ENCODE results near the gene GNG11.
"Not testable (repeated sequence)": the region's sequence is repeated elsewhere in the genome, so short reads cannot be mapped to it uniquely, and the experiment has no call there.

Gene GNG11

DNA sequence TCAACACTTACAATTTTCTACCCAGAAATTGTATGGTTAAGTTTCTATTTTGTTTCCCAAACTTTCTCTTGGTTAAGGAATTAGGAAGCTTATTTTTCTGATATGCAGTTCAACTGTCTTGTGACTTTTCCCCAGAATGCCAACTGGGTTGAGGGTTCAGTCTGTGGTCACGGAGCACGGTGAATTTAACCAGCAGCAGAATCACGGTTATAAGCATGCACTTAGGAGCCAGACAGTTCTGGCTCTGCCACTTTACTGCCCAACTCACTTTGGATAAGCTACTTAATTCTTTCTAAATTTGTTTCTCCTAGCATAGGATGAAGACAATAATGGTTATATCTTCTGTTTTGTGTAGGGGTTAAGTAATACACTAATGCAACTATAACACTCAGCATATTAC, 10.3 kb upstream of the GNG11 start:
- not testable (repeated sequence) for DNase-seq (ENCODE audit: low read depth, low spot score)

- not testable (repeated sequence) for DNase-seq (ENCODE audit: low read depth, low spot score)
Observed at GRCh38 chr7:93911661-93912060, 9.9 kb upstream of the GNG11 start.

- no peak for DNase-seq (ENCODE audit: low read depth, low spot score)
Observed at GRCh38 chr7:93913197-93913596, 8.3 kb upstream of the GNG11 start.

GRCh38 chr7:93914581-93915066, 6.9 kb upstream of the GNG11 start:
- no peak for DNase-seq (ENCODE audit: low read depth, low spot score)

DNA sequence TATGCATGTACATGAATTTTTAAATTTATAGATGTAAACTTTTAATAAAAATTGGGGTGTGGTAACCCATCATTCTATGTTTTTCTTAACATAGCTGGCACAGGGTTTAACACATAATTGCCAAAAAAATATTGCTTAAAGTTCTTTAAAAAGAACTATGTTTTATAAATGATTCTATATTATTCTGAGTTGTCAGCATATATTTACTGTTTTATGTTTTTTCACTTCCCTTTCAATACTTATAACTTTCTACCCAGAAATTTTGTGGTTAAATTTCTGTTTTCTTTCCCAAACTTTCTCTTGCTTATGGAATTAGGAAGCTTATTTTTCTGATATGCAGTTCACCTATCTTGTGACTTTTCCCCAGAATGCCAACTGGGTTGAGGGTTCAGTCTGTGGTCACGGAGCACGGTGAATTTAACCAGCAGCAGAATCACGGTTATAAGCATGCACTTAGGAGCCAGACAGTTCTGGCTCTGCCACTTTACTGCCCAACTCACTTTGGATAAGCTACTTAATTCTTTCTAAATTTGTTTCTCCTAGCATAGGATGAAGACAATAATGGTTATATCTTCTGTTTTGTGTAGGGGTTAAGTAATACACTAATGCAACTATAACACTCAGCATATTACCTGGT, 6.2 kb upstream of the GNG11 start:
- not testable (repeated sequence) for DNase-seq (ENCODE audit: low read depth, low spot score)

- DNase-seq (ENCODE audit: low read depth, low spot score), result not testable (repeated sequence)
Observed at GRCh38 chr7:93915888-93916287, 5.6 kb upstream of the GNG11 start.

GRCh38 chr7:93916315-93916714, 5.2 kb upstream of the GNG11 start:
- not testable (repeated sequence) for DNase-seq (ENCODE audit: low read depth, low spot score)

GRCh38 chr7:93920496-93921182, 896 bp upstream of the GNG11 start:
- no peak for DNase-seq (ENCODE audit: low read depth, low spot score)

GRCh38 chr7:93921186-93921585, 349 bp upstream of the GNG11 start:
- no peak for DNase-seq (ENCODE audit: low read depth, low spot score)

DNA sequence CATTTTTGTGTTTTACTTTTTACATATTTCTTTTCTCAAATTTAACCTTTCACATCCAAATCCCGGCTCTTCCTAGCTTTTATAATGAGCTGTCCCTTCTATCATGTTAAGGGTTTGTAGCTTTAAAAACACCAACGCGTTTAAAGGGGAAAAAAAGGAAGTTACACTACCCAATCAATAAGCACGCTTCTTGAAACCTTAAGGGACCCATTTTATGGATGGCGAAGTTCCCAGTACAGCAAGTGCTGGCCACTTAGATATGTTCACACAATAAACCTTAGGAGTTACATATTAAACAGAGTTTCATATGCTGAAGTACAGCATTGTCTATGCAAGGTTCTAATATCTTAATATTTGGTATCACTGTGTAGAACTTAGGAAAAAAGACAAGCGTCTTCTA, 1.8 kb downstream of the GNG11 start:
- no peak for DNase-seq (ENCODE audit: low read depth, low spot score)

GRCh38 chr7:93923942-93924341, 2.4 kb downstream of the GNG11 start:
- no peak for DNase-seq (ENCODE audit: low read depth, low spot score)

DNA sequence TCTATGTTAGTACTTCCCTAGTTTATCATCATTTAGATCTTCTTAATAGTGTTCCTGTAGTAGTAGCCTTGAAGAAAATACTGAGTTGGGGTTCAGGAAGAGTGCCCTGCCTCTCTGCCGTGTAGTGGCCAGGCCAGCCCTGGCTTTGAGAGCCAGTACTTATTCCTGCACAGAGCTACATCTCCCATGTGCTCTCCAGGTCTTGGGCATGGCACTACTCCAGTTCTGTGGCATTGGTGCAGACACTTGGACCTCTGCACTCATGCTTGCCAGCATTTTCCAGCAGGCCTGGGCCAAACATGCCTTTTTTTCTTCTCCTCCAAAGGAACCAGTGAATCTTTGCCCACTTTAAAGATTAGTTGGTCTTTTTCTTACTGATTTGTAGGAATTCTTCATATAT, 5.3 kb downstream of the GNG11 start:
- DNase-seq (ENCODE audit: low read depth, low spot score), result no peak

GRCh38 chr7:93927585-93927984, 6.0 kb downstream of the GNG11 start:
- DNase-seq (ENCODE audit: low read depth, low spot score), result no peak

DNA sequence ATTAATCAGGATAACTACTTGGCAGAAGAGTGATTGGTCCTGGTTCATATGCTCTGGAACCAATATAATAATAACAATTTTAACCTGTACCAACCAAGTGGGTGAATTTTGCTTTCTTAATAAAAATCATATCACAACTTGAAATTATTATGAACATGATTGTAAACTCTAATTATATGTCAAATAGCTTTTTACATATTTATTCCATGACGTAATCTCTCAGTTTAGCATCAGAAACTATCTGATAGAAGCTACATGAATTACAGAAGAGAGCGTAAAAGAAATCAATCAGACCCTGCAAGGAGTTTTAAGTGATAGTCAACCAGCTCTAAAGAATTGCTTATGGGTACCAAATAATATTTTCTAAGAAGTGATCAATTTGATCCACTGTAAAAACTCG, 10.1 kb downstream of the GNG11 start:
- no peak for DNase-seq (ENCODE audit: low read depth, low spot score)

GRCh38 chr7:93933156-93933555, 11.6 kb downstream of the GNG11 start:
- no peak for DNase-seq (ENCODE audit: low read depth, low spot score)

DNA sequence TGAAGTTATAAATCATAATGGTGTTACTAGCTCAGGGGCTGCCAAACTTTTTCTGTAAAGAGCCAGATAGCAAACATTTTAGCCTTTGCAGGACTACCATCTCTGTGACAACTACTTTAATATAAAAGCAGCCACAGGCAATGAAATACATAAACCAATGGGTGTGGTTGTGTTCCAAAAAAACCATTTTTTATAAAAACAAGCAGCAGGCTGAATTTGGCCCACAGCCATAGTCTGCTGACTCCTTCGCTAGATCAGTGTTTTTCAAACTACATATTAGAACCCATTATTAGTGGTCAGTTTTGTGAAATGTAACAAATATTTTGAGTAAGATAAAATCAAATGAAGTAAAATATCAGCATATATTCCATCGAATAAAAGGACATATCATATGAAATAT, 13.6 kb downstream of the GNG11 start:
- no peak for DNase-seq (ENCODE audit: low read depth, low spot score)

DNA sequence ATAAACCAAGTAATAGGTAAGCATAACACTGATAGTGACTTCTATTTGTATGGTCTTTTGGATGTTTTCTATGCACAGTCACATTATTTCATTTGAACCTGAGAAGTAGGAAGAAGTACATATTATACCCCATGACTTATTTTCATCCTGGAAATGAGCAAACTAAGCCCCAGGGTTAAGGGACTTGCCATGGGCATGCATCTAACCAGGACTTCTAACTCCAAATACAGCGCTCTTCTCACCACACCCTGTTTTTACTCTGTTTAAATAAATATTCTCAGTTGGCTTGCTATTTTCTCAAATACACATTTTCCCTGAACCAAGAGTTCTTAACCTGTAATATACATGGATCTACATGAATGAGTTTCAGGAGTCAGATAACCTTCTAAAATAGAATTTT, 16.3 kb downstream of the GNG11 start:
- DNase-seq (ENCODE audit: low read depth, low spot score), result no peak

DNA sequence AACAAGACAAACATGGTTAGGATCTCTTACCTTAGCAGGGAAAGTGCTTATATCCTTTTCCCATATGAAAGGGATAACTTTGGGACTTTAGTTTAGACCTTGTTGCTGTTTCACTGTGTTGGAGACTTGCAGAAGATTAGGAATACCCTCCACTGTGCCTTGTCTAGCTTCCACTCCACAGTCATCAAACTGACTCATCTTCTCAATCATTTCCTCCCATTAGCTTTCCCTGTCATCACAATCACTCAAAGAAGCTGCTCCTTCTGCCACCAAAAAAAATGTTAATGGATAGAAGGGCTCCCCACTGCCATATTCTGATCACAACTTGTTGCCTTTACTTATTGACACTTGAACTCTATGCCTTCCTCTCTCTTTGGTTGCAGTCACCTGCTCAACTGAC, 16.8 kb downstream of the GNG11 start:
- DNase-seq (ENCODE audit: low read depth, low spot score), result no peak

GRCh38 chr7:93941945-93942344, 20.4 kb downstream of the GNG11 start:
- DNase-seq (ENCODE audit: low read depth, low spot score), result no peak

GRCh38 chr7:93943816-93944540, 22.4 kb downstream of the GNG11 start:
- DNase-seq (ENCODE audit: low read depth, low spot score), result no peak

DNA sequence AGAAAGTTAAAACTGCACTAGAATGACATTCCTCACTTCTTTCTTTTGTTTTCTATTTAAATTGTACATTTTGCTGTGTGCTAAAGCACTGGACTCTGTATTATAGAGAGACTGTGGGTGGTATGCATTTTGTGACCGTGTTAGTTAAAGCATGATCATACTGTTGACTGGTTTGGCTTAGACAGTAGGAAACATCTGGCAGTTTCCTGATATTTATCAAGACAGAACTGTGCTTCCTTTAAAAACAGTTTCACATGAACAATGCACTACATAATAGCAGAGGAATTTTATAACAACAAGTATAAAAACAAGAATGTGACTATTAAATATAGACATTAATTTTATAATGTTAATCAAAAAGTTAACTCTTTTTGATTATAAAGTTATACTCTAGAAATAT, 23.1 kb downstream of the GNG11 start:
- DNase-seq (ENCODE audit: low read depth, low spot score), result no peak

GRCh38 chr7:93945083-93945482, 23.5 kb downstream of the GNG11 start:
- no peak for DNase-seq (ENCODE audit: low read depth, low spot score)

Data from activated naive CD8-positive, alpha-beta T cell treated with anti-CD3 and anti-CD28 coated beads, Interleukin-2, amount 50 U/mL, for 16 hours (primary cell).